Upper lobe of left lung (tissue), 4 donors: ENCODE data around the gene GLOD5.

Experiments
- EP300 ChIP-seq, 4 donors: sonication (generic); formaldehyde crosslinking; IDR thresholded peaks; one replicate each; pipeline ENCODE4 v1.5.1; 2017; ENCODE audit warnings: antibody characterized with exemption in 4 of 4, control low read depth in 2 of 4
- POLR2A ChIP-seq, 4 donors: fragments of 450-650 bp; IDR thresholded peaks; one replicate each; pipeline ENCODE4 v1.5.1; 2016 to 2017; ENCODE audit warnings: antibody characterized with exemption in 4 of 4, mild to moderate bottlenecking in 2 of 4
- POLR2AphosphoS5 ChIP-seq, 2 donors: sonication (generic); formaldehyde crosslinking; IDR thresholded peaks; one replicate each; pipeline ENCODE4 v1.5.1; 2017; ENCODE audit warnings: antibody characterized with exemption in 2 of 2
- TF ChIP-seq, protein P1 (sequence below), 6 experiments: fragments of 450-650 bp in 4 of 6; fragments of 200-600 bp in 2 of 6; sonication (generic) in 2 of 6; IDR thresholded peaks; one replicate each; pipeline ENCODE4 v1.5.1; 2016 to 2019; ENCODE audit warnings: antibody characterized with exemption in 6 of 6

DNA sequence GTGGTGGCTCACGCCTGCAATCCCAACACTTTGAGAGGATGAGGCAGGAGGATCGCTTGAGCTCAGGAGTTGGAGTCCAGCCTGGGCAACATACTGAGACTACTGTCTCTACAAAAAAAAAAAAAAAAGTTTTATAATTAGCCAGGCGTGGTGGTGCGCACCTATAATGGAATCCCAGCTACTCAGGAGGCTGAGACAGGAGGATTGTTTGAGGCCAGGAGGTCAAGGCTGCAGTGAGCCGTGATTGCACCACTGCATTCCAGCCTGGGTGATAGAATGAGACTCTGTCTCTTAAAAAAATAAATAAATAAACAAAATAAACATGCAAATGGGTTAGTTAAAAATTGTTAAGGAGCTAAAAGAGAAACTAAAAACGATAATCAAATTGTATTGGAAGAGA lies 7.7 kb downstream of the GLOD5 start:
- TF ChIP-seq, protein P1, sequence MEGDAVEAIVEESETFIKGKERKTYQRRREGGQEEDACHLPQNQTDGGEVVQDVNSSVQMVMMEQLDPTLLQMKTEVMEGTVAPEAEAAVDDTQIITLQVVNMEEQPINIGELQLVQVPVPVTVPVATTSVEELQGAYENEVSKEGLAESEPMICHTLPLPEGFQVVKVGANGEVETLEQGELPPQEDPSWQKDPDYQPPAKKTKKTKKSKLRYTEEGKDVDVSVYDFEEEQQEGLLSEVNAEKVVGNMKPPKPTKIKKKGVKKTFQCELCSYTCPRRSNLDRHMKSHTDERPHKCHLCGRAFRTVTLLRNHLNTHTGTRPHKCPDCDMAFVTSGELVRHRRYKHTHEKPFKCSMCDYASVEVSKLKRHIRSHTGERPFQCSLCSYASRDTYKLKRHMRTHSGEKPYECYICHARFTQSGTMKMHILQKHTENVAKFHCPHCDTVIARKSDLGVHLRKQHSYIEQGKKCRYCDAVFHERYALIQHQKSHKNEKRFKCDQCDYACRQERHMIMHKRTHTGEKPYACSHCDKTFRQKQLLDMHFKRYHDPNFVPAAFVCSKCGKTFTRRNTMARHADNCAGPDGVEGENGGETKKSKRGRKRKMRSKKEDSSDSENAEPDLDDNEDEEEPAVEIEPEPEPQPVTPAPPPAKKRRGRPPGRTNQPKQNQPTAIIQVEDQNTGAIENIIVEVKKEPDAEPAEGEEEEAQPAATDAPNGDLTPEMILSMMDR (IDR thresholded peaks at IDR 0.05), result no peak
- TF ChIP-seq POLR2A (IDR thresholded peaks at IDR 0.05), result no peak
- TF ChIP-seq POLR2AphosphoS5 (IDR thresholded peaks at IDR 0.05), result no peak
- TF ChIP-seq EP300 (IDR thresholded peaks at IDR 0.05), result no peak
